CD4-positive, alpha-beta T cell treated with Interleukin-15 for 4 hours (primary cell): ENCODE results near the gene UGT1A8.
"Not testable (repeated sequence)": the region's sequence is repeated elsewhere in the genome, so short reads cannot be mapped to it uniquely, and the experiment has no call there.

Experiments
- DNase-seq: peaks from one replicate; pipeline ENCODE4 v3.0.0-alpha.2; 2020; ENCODE audit warnings: low spot score

The UGT1A8 gene

DNA sequence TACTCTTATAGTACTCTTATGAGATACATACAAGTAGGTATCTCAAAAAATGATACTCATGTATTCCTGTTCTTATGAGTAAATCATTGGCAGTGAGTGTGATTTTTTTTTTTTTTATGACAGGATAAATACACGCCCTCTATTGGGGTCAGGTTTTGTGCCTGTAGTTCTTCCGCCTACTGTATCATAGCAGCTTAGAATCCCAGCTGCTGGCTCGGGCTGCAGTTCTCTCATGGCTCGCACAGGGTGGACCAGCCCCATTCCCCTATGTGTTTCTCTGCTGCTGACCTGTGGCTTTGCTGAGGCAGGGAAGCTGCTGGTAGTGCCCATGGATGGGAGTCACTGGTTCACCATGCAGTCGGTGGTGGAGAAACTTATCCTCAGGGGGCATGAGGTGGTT, at the start of gene UGT1A8:
Gene UGT1A8 (plus strand): TSS at position 158 of the 400 bp plus-strand sequence. CDS start 75 bp downstream, at position 233.
- not testable (repeated sequence) for DNase-seq

DNA sequence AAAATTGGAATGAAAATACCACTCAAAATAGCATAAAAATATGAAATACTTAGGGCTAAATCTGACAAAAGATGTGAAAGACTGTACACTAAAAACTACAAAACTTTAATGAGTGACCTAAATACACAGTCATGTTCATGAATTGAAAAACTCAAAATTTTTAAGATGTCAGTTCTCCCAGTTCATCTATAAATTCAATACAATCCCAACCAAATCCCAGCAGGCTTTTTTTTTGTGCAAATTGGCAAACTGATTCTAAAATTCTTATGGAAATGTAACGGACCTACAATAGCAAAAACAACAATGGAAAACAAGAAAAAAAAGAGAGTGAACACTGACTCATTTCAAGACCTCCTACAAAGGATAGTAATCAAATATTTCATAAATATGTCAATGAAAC, 46.4 kb upstream of the UGT1A8 start:
- no peak for DNase-seq

DNA sequence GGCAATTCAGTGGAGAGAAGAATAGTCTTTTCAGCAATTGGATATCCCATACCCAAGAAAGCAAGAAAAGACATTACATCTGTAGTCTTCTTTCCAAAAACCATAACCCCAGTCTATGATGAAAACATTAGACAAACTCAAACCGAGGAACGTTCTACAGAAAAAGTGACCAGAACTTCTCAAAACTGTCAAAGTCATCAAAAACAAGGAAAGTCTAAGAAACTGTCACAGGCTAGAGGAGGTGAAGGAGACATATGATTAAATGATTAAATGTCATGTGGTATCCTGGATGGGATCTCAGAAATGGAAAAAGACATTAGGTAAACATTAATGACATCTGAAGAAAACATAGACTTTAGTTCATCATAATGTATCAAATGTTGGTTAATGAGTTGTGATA, 46.0 kb upstream of the UGT1A8 start:
- DNase-seq, result no peak

DNA sequence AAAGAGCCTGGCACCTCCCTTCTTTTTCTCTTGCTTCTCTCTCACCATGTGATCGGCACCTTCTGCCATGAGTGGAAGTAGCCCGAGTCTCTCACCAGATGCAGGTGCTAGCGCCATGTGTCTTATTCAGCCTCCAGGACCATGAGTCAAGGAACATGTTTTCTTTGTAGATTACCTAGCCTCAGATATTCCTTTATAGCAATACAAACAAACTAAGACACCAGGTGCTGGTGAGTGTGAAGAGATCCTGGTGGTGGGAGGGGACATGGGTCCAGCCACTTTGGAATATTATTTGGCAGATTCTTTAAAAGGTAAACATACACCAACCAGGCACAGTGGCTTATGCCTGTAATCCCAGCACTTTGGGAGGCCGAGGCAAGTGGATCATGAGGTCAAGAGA, 45.0 kb upstream of the UGT1A8 start:
- no peak for DNase-seq

DNA sequence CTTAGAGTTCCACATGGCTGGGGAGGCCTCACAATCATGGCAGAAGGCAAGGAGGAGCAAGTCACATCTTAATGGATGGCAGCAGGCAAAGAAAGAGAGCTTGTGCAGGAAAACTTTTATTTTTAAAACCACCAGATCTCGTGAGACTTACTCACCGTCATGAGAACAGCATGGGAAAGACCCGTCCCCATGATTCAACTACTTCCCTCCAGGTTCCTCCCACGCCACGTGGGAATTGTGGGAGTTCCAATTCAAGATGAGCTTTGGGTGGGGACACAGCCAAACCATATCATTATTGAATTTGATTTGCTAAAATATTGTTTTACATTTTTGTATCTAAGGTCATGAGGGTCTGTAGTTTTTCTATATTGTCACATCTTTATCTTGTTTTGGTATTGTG, 40.1 kb upstream of the UGT1A8 start:
- not testable (repeated sequence) for DNase-seq

DNA sequence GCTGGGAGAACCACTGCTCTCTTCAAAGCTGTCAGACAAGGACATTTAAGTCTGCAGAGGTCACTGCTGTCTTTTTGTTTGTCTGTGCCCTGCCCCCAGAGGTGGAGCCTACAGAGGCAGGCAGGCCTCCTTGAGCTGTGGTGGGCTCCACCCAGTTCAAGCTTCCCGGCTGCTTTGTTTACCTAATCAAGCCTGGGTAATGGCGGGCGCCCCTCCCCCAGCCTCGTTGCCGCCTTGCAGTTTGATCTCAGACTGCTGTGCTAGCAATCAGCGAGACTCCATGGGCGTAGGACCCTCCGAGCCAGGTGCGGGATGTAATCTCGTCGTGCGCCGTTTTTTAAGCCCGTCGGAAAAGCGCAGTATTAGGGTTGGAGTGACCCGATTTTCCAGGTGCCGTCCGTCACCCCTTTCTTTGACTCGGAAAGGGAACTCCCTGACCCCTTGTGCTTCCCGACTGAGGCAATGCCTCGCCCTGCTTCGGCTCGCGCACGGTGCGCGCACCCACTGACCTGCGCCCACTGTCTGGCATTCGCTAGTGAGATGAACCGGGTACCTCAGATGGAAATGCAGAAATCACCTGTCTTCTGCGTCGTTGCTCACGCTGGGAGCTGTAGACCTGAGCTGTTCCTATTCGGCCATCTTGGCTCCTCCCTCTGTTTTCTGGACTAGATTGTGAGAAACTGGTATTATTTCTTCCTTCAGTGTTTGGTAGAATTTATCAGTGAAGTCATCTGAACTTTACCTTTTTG, 34.0 kb upstream of the UGT1A8 start:
- DNase-seq, result not testable (repeated sequence)

DNA sequence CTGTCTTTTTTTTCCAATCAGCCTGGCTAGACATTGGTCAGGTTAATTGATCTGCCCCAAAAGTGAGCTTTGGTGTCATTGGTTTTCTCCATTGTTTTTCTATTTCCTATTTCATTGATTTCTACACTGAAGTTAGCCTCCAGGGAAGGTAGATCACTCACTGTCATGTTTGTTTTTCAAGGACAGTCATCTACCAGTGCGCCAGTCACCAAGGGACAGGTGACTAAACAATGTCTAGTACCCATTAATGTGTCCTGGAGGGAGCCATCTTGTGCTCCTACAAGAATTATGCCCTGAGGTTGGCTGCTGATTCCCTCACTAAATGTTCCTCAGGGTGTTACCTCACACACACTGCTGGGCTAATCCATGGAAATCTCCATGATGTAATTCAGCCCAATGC, 33.2 kb upstream of the UGT1A8 start:
- DNase-seq, result no peak

DNA sequence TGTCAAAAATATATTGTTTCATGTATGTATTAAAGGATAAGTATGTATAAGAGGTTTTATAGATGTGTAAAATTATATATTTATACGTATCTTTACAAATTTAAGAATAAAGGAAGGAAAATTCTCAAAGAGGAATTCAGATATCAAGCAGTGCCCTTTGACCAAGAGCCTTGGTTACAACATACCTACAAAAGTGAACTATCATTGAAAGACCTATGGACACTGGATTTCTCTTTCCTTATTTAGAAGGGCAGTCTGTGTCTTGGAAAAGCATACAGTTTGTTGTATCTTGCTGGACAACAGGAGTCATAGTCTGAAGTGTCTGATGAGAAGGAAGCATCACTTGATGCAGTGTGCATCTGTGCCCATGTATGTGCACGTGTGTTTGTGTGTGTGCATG, 29.0 kb upstream of the UGT1A8 start:
- no peak for DNase-seq

DNA sequence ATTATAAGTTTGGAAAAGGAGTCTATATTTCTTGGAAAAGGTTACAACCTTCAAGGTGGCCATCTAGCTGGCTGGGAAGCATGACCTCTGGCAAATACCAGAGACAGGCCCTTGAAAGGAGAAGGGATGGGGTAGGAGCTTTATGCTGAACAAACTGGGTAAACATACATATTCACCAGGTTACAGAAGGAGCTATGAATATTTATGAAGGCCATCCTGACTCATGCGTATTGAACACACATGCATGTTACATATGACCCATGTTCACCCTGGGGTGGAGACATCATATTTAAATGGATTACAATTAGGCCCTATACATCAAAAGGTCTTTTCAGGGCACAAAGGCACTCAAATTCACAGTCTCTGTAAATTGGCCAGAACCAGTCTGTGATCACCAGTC, 24.7 kb upstream of the UGT1A8 start:
- DNase-seq, result not testable (repeated sequence)

DNA sequence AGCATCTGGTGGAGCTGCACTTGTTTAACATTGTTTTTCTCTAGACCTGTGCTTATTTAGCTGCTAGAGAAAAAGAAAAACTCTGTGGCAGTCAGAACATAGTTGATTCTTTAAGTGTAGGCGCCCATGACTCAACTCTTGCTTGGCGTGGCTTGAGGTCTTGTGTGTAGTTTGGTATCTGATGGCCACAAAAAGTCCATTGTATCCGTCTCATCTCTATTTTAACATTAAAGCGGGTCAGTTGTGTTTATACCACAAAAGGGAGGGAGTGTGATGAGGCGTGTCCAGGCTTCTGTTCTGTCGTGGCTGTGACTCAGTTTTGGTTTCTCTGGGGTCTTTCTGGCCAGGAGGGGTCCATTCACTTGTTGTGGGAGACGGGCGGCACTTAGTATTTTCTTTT, 24.2 kb upstream of the UGT1A8 start:
- DNase-seq, result no peak

DNA sequence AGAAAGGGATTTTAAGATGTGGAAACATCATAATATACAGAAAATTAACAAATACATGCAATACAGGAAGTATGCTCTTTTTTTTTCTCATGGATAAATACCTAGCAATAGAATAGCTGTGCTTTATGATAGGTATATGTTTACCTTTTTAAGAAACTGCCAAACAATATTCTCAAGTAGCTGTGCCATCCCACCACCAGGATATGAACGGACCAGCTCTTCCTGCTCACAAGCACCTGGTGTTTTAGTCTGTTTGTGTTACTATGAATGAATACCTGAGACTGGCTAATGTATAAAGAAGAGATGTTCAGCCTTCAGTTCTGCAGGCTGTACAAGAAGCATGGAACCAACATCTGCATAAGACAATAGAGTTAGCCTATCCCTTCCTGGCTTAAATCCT, 19.9 kb upstream of the UGT1A8 start:
- no peak for DNase-seq

DNA sequence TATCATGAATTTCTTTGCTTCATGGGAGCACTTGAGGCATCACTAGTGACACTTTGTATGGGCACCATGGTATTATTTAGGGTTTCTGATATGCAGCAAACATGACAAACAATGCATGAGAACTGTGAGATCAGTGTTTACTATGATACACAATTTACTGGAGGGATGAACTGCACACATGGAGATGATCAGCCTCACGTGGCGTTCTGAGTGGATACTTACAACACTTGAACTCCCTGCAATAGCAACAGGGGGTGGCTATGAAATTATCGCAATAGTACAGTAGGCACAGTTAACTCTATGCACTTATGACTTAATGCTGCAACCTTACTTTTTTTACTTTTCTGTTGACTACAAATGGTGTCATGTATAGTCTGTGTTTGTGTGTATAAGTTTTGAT, 18.5 kb upstream of the UGT1A8 start:
- no peak for DNase-seq

DNA sequence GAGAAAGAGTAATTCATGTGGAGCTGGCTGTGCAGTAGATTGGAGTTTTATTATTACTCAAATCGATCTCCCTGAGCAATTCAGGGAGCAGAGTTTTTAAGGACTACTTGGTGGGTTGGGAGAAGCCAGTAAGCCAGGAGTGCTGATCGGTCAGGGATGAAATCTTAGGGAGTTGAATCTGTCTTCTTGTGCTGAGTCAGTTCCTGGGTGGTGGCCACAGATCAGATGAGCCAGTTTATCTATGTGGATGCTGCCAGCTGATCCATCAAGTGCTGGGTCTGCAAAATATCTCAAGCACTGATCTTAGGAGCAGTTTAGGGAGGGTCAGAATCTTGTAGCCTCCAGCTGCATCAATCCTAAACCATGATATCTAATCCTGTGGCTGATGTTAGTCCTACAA, 17.0 kb upstream of the UGT1A8 start:
- DNase-seq, result no peak

DNA sequence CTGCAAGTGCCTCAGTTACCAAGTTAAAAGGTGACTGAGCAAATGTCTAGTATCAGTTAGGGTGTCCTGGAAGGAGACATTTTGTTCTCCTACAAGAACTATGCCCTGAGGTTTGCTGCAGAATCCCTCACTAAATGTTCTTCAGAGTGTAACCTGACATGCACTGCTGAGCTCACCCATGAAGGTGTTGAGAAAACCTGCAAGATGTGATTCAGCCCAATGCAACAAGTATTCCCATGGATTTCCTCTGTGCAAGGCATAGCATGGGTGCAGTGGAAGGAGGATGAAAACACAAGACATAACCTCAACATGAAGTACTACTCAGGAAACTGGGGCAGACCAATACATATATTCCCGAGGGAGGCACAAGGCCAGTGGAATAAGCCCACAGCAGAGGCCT, 15.4 kb upstream of the UGT1A8 start:
- no peak for DNase-seq

DNA sequence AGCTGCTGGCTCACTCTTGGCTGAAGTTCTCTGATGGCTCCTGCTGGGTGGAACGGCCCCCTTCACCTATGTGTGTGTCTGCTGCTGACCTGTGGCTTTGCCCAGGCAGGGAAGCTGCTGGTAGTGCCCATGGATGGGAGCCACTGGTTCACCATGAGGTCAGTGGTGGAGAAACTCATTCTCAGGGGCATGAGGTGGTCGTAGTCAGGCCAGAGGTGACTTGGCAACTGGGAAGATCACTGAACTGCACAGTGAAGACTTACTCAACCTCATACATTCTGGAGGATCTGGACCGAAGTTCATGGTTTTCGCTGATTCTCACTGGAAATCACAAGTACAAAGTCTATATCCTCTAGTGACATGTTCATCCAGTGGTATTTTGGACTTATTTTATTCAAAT, 13.9 kb upstream of the UGT1A8 start:
- no peak for DNase-seq

DNA sequence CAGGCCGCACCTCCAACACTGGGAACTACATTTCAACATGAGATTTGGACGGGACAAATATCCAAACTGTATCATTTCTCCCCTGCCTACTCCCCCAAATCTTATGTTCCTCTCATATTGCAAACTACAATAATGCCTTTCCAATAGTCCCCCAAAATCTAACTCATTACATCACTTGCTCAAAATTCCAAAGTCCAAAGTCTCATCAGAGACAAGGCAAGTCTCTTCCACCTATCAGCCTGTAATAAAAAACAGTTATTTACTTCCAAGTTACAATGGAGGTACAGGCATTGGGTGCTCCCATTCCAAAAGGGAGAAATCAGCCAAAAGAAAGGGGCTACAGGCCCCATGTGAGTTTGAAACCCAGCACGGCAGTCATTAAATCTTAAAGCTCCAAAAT, 12.6 kb upstream of the UGT1A8 start:
- DNase-seq, result no peak

DNA sequence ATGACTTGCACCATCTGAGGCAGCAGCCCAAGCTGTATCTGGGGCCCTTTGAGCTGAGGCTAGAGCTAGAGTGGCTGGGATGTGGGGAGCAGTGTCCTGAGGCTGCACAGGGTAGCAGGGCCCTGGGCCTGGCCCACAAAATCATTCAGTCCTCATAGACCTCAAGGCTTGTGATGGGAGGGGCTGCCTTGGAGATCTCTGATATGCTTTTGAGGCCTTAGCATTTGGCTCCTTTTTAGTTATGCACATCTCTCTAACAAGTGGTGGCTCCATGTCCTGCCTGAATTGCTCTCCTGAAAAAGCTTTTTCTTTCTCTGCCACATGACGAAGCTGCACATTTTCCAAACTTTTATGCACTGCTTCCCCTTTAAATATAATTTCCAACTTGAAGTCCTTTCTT, 11.8 kb upstream of the UGT1A8 start:
- DNase-seq, result no peak

DNA sequence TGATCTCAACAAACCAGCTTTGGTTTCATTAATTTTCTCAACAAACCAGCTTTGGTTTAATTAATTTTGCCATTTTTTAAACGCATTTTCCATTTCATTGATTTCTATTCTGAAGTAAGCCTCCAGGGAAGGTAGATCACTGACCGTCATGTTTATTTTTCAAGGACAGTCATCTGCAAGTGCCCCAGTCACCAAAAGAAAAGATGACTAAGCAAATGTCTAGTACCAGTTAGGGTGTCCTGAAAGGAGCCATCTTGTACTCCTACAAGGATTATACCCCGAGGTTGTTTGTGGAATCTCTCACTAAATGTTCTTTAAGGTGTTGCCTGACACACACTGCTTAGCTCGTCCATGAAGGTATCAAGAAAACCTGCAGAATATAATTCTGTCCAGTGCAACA, 6.1 kb upstream of the UGT1A8 start:
- DNase-seq, result no peak

DNA sequence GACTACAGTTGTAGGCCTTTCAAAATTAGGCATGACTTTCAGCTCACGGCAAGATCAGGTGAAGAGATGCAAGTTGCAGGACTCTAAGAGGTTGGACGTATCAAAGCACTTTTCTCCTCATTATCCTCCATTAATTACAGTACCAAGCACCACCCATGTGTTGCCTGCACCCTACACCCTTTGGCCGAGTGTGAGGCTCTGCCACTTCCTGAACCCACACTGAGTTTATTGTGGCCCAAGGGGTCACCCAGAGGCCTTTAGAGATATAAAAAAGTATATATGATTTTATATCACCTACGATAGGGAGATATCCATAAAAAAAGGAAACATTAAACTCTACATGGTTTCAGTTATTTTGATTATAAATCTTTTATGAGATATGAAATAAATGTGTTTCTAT, 2.8 kb downstream of the UGT1A8 start:
- DNase-seq, result no peak

DNA sequence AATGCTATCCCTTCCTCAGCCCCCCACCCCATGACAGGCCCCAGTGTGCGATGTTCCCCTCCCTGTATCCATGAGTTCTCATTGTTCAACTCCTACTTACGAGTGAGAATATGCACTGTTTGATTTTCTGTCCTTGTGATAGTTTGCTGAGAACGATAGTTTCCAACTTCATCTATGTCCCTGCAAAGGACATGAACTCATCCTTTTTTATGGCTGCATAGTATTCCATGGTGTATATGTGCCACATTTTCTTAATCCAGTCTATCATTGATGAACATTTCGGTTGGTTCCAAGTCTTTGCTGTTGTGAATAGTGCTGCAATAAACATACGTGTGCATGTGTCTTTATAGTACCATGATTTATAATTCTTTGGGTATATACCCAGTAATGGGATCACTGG, 4.4 kb downstream of the UGT1A8 start:
- DNase-seq, result not testable (repeated sequence)

DNA sequence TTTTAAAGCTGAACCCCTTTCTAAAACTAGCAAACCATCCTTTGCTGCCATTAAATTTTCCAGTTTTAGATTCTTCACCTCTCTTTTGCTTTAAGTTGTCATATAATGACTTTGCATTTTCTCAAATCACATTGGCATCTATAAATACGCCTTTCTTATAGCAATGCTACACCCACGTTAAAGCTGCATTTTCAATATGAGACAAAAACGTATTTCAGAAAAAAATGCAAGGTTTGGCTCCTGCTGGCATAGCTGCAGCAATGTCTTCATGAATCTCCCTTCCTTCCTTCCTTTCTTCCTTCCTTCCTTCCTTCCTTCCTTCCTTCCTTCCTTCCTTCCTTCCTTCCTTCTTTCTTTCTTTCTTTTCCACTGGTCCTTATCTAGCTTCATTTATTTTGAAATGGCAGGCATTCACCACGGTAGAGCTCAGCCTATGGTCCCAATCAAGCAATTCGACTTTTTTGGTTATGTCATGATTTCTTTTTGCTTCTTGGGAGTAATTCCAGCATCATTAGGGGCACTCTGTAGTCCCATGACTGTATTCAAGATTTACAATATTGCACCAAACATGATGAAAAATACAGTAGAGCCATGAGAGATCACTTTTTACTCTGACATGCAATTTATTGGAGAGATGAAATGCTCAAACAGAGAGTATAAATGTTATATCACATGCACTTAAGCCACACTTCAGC, 10.0 kb downstream of the UGT1A8 start:
- no peak for DNase-seq

DNA sequence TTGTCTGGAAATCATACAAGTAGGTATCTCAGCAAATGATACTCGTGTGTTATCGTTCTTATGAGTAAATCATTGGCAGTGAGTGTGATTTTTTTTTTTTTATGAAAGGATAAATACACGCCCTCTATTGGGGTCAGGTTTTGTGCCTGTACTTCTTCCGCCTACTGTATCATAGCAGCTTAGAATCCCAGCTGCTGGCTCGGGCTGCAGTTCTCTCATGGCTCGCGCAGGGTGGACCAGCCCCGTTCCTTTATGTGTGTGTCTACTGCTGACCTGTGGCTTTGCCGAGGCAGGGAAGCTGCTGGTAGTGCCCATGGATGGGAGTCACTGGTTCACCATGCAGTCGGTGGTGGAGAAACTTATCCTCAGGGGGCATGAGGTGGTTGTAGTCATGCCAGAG, 18.9 kb downstream of the UGT1A8 start, which contains the start of gene UGT1A10:
Gene UGT1A10 (plus strand): TSS at position 143 of the 400 bp plus-strand sequence. CDS start 75 bp downstream, at position 218.
- DNase-seq, result not testable (repeated sequence)

DNA sequence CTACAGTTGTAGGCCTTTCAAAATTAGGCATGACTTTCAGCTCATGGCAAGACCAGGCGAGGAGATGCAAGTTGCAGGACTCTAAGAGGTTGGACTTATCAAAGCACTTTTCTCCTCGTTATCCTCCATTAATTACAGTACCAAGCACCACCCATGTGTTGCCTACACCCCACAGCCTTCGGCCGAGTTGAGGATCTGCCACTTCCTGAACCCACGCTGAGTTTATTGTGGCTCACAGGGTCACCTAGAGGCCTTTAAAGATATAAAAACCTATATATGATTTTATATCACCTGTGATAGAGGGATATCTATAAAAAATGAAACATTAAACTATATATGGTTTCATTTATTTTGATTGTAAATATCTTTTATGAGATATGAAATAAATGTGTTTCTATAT, 21.4 kb downstream of the UGT1A8 start:
- no peak for DNase-seq

DNA sequence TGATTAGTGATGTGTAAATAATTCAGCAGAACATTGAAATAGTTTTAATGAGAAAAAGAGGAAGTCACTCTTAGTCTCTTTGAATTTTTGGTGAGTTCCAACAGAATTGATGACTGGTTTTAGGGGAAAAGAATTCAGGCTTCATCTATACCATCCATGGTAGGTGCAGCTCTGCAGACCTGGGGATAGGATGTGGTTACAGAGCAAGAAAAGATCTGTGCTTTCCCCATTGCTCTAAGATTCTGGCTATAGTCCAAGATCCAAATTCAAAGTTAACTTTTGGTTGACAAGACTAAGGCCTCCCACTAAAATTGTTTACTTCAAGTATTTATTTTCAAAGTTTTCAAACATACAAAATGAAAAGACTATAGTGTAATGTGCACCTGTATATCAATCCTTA, 22.4 kb downstream of the UGT1A8 start:
- DNase-seq, result no peak
